K562 (cell line): ENCODE results near the gene WDR46. TPM values are rescaled to one million over a fixed set of nuclear protein-coding genes. Genes with fewer than 3 reads are reported as not detected.

ENCODE experiments used
- ARID1B ChIP-seq: fragments of 450-650 bp; IDR thresholded peaks from 2 replicates; pipeline ENCODE4 v1.6.1; 2016; ENCODE audit warnings: antibody characterized with exemption, mild to moderate bottlenecking, inconsistent platforms
- ARID3B ChIP-seq: fragments of 250-450 bp; sonication (Bioruptor Pico); IDR thresholded peaks from 2 replicates; pipeline ENCODE4 v1.4.0; 2020; ENCODE audit warnings: borderline replicate concordance
- CBX2 ChIP-seq: fragments of 200-600 bp; sonication (generic); IDR thresholded peaks from one replicate; pipeline ENCODE4 v1.6.1; 2012; ENCODE audit warnings: mild to moderate bottlenecking, low read length, inconsistent platforms; ENCODE audit not compliant: insufficient read depth, poor library complexity, severe bottlenecking
- CTBP1 ChIP-seq: fragments of 450-650 bp; IDR thresholded peaks from 2 replicates; pipeline ENCODE4 v1.6.1; 2016; ENCODE audit warnings: borderline replicate concordance
- GATA2 ChIP-seq: sonication (generic); formaldehyde crosslinking; IDR thresholded peaks from 2 replicates; pipeline ENCODE4 v1.4.0; 2020; ENCODE audit warnings: mild to moderate bottlenecking, missing genetic modification reagents
- MBD2 ChIP-seq: sonication (generic); IDR thresholded peaks from 2 replicates; pipeline ENCODE4 v1.6.1; 2016; ENCODE audit warnings: low read depth, borderline replicate concordance
- MLX ChIP-seq, 2 experiments: fragments of 450-650 bp in 1 of 2; sonication (generic) in 1 of 2; formaldehyde crosslinking; conservative IDR thresholded peaks; 2 replicates each; pipeline versions ENCODE4 v1.4.0 to v1.8.1; 2020 to 2022; ENCODE audit warnings: mild to moderate bottlenecking in 1 of 2, missing genetic modification reagents in 1 of 2
- MYC ChIP-seq, 2 experiments: fragments of 250-450 bp in 1 of 2; sonication (Bioruptor Pico) in 1 of 2; IDR thresholded peaks; 2 replicates each; pipeline versions ENCODE4 v1.5.1 to v1.6.1; 2012 to 2021; ENCODE audit warnings: low read depth in 2 of 2, borderline replicate concordance in 1 of 2, improper control_type of control experiment in 1 of 2, low read length in 1 of 2, mild to moderate bottlenecking in 1 of 2, moderate library complexity in 1 of 2
- NKRF ChIP-seq: fragments of 450-650 bp; IDR thresholded peaks from 2 replicates; pipeline ENCODE4 v1.6.1; 2016; ENCODE audit warnings: borderline replicate concordance
- NR2C1 ChIP-seq, 2 experiments: fragments of 450-650 bp; IDR thresholded peaks; 2 replicates each; pipeline ENCODE4 v1.6.1; 2017; ENCODE audit warnings: mild to moderate bottlenecking in 2 of 2, antibody characterized with exemption in 1 of 2, inconsistent platforms in 1 of 2, missing compliant biosample characterization in 1 of 2, missing genetic modification characterization in 1 of 2
- RFX7 ChIP-seq: fragments of 250-450 bp; sonication (Bioruptor Pico); IDR thresholded peaks from 2 replicates; pipeline ENCODE4 v1.5.1; 2021; ENCODE audit warnings: mild to moderate bottlenecking
- TEAD2 ChIP-seq: fragments of 450-650 bp; IDR thresholded peaks from 2 replicates; pipeline ENCODE4 v1.6.1; 2016; ENCODE audit warnings: missing genetic modification characterization, control low read depth, missing compliant biosample characterization
- ZKSCAN3 ChIP-seq: fragments of 250-450 bp; sonication (Bioruptor Pico); IDR thresholded peaks from 2 replicates; pipeline ENCODE4 v1.4.0; 2020
- ZNF143 ChIP-seq: sonication (generic); formaldehyde crosslinking; IDR thresholded peaks from 2 replicates; pipeline ENCODE4 v1.9.0; 2022; ENCODE audit warnings: mild to moderate bottlenecking, missing genetic modification reagents
- ZNF212 ChIP-seq: fragments of 450-650 bp; formaldehyde crosslinking; IDR thresholded peaks from 2 replicates; pipeline ENCODE4 v1.4.0; 2020; ENCODE audit warnings: mild to moderate bottlenecking
- ZNF311 ChIP-seq: fragments of 250-450 bp; sonication (Bioruptor Pico); IDR thresholded peaks from 2 replicates; pipeline ENCODE4 v1.4.0; 2020; ENCODE audit warnings: mild to moderate bottlenecking, moderate library complexity
- polyA plus RNA-seq, 8 experiments: library from polyadenylated mRNA; depleted of rRNA in 4 of 8; stranded (reverse) in 5 of 8; unstranded in 3 of 8; fragments of >200 nt; fragmentation: Nextera tagmentation in 2 of 8; fragmentation: Illumina TruSeq in 1 of 8; extraction: Ambion mirVana in 2 of 8; extraction: Trizol in 1 of 8; gene quantifications; 2 replicates each; pipeline versions ENCODE4 v1.2.1 to v1.2.3, GENCODE V29; 2011 to 2014; ENCODE audit warnings: inconsistent platforms in 1 of 8, missing spikeins in 1 of 8
- total RNA-seq, 7 experiments: library from RNA; depleted of rRNA in 6 of 7; stranded (reverse); fragments of >200 nt in 6 of 7; fragmentation: Illumina TruSeq in 2 of 7; extraction: Trizol in 2 of 7; gene quantifications; 2 replicates each; pipeline versions ENCODE4 v1.2.1 to v1.2.3, GENCODE V29; 2011 to 2021; ENCODE audit warnings: low replicate concordance in 1 of 7
- TF ChIP-seq, protein P1 (sequence below): fragments of 250-450 bp; sonication (Bioruptor Pico); IDR thresholded peaks from 2 replicates; pipeline ENCODE4 v1.5.0; 2022; ENCODE audit warnings: mild to moderate bottlenecking
- TF ChIP-seq, protein P2 (sequence below): sonication (generic); formaldehyde crosslinking; IDR thresholded peaks from 2 replicates; pipeline ENCODE4 v1.8.1; 2023; ENCODE audit warnings: mild to moderate bottlenecking, missing genetic modification reagents

The WDR46 gene
- total and polyA plus RNA-seq, 9 of the 15 experiments (the other 6 are each of a cell fraction or from before 2014, with no cell fraction given) = 8.9 to 146 (median 93.1) TPM

- TF ChIP-seq, protein P1, sequence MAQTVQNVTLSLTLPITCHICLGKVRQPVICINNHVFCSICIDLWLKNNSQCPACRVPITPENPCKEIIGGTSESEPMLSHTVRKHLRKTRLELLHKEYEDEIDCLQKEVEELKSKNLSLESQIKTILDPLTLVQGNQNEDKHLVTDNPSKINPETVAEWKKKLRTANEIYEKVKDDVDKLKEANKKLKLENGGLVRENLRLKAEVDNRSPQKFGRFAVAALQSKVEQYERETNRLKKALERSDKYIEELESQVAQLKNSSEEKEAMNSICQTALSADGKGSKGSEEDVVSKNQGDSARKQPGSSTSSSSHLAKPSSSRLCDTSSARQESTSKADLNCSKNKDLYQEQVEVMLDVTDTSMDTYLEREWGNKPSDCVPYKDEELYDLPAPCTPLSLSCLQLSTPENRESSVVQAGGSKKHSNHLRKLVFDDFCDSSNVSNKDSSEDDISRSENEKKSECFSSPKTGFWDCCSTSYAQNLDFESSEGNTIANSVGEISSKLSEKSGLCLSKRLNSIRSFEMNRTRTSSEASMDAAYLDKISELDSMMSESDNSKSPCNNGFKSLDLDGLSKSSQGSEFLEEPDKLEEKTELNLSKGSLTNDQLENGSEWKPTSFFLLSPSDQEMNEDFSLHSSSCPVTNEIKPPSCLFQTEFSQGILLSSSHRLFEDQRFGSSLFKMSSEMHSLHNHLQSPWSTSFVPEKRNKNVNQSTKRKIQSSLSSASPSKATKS = no peak
- TF ChIP-seq CTBP1 = no peak
- no peak for TF ChIP-seq GATA2 (CRISPR knock-in tag)
- TF ChIP-seq NR2C1 (IDR thresholded peaks at IDR 0.05) = no peak
- TF ChIP-seq NR2C1 (tag; IDR thresholded peaks at IDR 0.05) = no peak
- TF ChIP-seq TEAD2 = no peak
- no peak for TF ChIP-seq MBD2
- no peak for TF ChIP-seq ARID1B
- TF ChIP-seq ZKSCAN3 = no peak
- TF ChIP-seq ZNF311 (CRISPR knock-in tag) = no peak
- no peak for TF ChIP-seq MYC (IDR thresholded peaks at IDR 0.05; ENCODE audit: low read depth, low read length)
- TF ChIP-seq MYC (CRISPR knock-in tag; IDR thresholded peaks at IDR 0.05; ENCODE audit: borderline replicate concordance, low read depth) = no peak
- no peak for TF ChIP-seq RFX7 (CRISPR knock-in tag)
- TF ChIP-seq MLX (CRISPR knock-in tag; conservative IDR thresholded peaks at IDR 0.05) = no peak
- TF ChIP-seq, protein P2, sequence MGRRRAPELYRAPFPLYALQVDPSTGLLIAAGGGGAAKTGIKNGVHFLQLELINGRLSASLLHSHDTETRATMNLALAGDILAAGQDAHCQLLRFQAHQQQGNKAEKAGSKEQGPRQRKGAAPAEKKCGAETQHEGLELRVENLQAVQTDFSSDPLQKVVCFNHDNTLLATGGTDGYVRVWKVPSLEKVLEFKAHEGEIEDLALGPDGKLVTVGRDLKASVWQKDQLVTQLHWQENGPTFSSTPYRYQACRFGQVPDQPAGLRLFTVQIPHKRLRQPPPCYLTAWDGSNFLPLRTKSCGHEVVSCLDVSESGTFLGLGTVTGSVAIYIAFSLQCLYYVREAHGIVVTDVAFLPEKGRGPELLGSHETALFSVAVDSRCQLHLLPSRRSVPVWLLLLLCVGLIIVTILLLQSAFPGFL (CRISPR knock-in tag) = no peak
- no peak for TF ChIP-seq ZNF212 (CRISPR knock-in tag)
- TF ChIP-seq NKRF = no peak
- TF ChIP-seq ARID3B (CRISPR knock-in tag) = no peak
- TF ChIP-seq ZNF143 (CRISPR knock-in tag) = no peak
- no peak for TF ChIP-seq CBX2
These were observed 14.8 kb downstream of the WDR46 start (continued) for GRCh38 chr6:33273924-33274902.
